Activated naive CD8-positive, alpha-beta T cell treated with anti-CD3 and anti-CD28 coated beads, Interleukin-2, amount 50 U/mL, for 24 hours (primary cell): ENCODE results near the gene STK39.
"Not testable (repeated sequence)": the region's sequence is repeated elsewhere in the genome, so short reads cannot be mapped to it uniquely, and the experiment has no call there.

ENCODE experiments used
- ATAC-seq: fragments of 150-1000 bp; cut with Tn5 transposase; one replicate; pipeline ENCODE4 v1.10.0; 2021
- DNase-seq: peaks from one replicate; pipeline ENCODE4 v3.0.0; 2021
- H3K27ac Mint-ChIP-seq: one replicate; pipeline ENCODE4 v1.8.0; 2021; ENCODE audit warnings: mild to moderate bottlenecking, mixed read lengths
- H3K27me3 Mint-ChIP-seq: one replicate; pipeline ENCODE4 v1.8.0; 2021; ENCODE audit warnings: mixed read lengths
- H3K36me3 Mint-ChIP-seq: one replicate; pipeline ENCODE4 v1.8.0; 2021; ENCODE audit warnings: low read depth, mixed read lengths
- H3K4me1 Mint-ChIP-seq: one replicate; pipeline ENCODE4 v1.8.0; 2021; ENCODE audit warnings: mixed read lengths
- H3K4me3 Mint-ChIP-seq: one replicate; pipeline ENCODE4 v1.8.0; 2021; ENCODE audit warnings: mild to moderate bottlenecking, moderate library complexity, mixed read lengths
- H3K9me3 Mint-ChIP-seq: one replicate; pipeline ENCODE4 v1.8.0; 2021; ENCODE audit warnings: mixed read lengths

The STK39 gene

DNA sequence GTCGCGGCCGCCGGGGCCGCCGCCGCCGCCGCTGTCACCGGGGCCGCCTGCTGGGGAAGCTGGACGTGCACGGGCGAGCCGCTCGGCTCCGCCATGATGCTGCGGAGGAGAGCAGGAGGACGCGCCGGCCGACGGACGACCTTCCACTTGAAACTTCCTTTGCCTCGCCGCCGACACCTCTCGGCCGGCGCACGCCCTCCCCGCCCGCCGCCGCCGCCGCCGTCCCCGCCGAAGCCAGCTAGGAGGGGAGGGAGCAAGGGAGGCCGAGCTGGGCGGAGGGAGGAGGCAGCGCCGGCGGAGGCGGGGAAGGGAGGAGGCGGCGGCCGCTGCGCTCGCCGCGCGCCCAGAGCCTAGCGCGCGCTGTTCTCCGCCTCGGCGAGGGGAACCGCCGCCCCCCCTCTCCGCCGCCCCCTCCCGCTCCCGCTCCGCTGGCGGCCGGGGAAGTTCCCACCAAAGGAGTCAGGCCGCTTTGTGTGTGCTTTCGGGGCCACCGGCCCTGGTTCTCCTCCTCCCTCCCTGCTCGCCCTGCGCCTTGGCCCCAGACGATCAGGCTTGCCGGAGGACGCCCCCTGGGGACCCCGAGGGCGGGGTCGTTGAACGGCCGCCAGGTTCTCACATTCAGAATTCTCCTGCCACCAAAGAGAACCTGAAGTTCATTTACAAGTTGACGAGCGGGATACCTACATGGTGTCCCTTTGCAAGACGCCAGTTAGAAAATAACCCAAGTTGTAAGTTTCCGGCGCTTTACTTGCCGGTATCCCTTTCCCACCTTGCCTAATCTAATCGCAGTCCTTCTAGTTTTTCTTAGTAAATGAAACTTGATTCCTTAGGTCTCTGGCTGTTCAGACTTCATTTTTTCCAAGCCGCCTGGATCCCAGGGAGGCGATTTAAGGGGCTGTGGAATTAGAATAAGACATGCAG is at the start of gene STK39:
TSS of gene STK39 (minus strand) at position 255 of the 921 bp plus-strand sequence. CDS start at position 95, 160 bp downstream.
- Mint-ChIP-seq H3K4me1 (peaks cover 41% of the 10 kb centered on the region), H3K9me3 (no peaks in the 10 kb centered on the region), H3K36me3 (peaks cover 7% of the 10 kb centered on the region), H3K27me3 (peaks cover 5% of the 10 kb centered on the region), H3K27ac (peak within 1 kb of the TSS; percentile 86), H3K4me3 (peak within 1 kb of the TSS; percentile 90)
- DNase-seq, result peak; percentile 75
- ATAC-seq, result peak; percentile 74

DNA sequence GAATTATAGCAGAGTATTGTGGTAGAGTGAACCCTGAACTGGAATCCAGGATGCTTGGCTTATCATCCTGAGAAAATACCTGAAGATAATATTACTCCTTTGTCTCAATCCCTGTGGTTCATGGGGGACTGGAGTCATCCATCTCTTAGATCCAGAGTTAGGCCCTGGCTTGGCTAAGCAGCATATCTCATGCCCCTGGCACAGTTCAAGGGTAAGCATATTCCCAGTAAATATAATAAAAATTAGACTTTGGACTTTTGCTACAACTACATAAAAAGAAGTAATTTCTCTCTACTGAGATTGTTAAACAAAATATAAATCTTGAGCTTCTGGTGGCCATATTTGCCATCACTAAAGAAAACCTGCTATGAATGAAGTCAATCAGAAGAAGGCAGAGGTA is 47.7 kb upstream of the STK39 start:
- H3K4me1 Mint-ChIP-seq, result no peaks in the 10 kb centered on the region
- H3K9me3 Mint-ChIP-seq, result peaks cover 4% of the 10 kb centered on the region
- no peak overlapping the region for H3K4me3 Mint-ChIP-seq
- no peaks in the 10 kb centered on the region for H3K27me3 Mint-ChIP-seq
- ATAC-seq (no peak), DNase-seq (no peak)
- H3K36me3 Mint-ChIP-seq, result no peaks in the 10 kb centered on the region
- H3K27ac Mint-ChIP-seq, result no peak overlapping the region

DNA sequence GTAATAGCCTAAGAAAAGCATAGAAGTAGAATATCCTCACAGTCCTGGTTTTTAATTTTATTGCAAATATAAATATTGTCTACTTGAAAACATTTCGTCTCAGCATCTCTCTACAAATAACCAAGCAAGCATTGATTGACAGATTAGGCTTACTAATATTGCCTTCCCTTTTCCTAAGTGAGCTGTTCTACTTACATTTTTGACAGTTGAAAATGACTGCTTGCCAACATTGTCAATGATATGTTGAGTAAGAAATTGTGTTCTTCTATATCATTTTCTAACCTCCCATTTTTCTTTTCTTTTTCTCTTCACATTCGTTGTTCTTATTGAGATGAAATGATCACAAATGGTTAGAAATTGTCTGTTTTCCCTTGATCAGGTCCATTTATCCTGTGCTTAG is 47.0 kb upstream of the STK39 start:
- no peaks in the 10 kb centered on the region for H3K27me3 Mint-ChIP-seq
- DNase-seq (no peak), ATAC-seq (no peak)
- peaks cover 4% of the 10 kb centered on the region for H3K9me3 Mint-ChIP-seq
- H3K27ac Mint-ChIP-seq, result no peak overlapping the region
- no peak overlapping the region for H3K4me3 Mint-ChIP-seq
- no peaks in the 10 kb centered on the region for H3K36me3 Mint-ChIP-seq
- H3K4me1 Mint-ChIP-seq, result no peaks in the 10 kb centered on the region

DNA sequence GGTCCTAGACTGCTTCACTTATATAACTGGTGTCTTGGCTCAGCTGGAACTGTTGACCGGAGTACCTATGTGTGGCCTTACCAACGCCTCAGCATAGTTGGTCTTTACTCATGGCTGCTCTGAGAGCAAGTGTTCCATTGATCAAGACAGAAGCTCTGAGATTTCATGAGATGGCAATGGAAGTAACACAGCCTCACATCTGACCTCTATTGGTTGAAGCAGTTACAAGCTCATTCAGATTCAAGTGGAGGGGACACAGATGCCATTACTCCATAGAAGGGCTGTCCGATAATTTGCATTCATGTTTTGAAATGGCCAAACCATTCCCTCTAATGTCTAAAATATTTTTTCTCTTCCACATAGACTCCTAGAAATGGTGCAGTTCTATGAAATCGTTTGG is 46.4 kb upstream of the STK39 start:
- Mint-ChIP-seq H3K27me3 (no peaks in the 10 kb centered on the region), H3K9me3 (peaks cover 4% of the 10 kb centered on the region), H3K27ac (no peak overlapping the region), H3K4me1 (no peaks in the 10 kb centered on the region), H3K4me3 (no peak overlapping the region), H3K36me3 (no peaks in the 10 kb centered on the region)
- ATAC-seq (no peak), DNase-seq (no peak)

DNA sequence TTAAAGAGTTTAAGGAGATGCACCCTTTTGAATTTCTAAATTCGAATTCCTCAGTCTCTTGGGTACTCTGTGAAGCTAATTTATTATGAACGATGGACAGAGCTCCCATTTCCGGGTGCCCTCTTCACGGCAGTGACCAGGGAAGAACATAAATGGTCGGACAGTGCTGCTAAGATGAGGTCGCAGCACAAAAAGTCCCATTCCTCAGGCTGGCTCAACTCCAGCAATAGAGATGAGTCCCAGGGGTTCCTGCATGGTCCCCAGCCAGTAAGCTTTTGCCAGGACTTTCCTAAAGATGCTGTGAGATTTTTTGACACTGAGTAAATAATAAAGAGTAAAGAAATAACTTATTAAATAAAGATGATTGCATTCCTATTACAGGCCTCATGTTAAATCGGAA is 43.0 kb upstream of the STK39 start:
- Mint-ChIP-seq H3K27me3 (no peaks in the 10 kb centered on the region), H3K27ac (no peak overlapping the region), H3K9me3 (peaks cover 4% of the 10 kb centered on the region), H3K4me1 (no peaks in the 10 kb centered on the region), H3K4me3 (no peak overlapping the region), H3K36me3 (no peaks in the 10 kb centered on the region)
- DNase-seq, result no peak
- no peak for ATAC-seq

DNA sequence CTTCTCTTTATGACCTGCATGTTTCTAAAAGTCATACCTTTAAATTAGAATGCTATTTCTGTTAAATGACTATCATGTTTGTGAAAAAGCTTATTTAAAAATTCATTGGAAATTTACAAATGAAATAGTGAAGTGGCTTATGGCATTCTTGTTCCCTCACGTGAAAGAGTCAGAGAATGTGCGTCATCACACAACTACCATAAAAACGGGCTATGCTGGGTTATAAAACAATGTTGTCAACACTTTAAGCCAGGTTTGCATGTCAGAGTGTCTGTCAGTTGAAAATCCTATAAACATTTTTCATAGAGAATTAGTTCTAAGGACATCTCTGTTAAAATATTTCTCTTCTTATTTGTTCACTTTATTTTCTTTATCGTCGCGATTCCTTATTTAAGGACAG is 42.5 kb upstream of the STK39 start:
- Mint-ChIP-seq H3K9me3 (peaks cover 4% of the 10 kb centered on the region), H3K36me3 (no peaks in the 10 kb centered on the region), H3K4me3 (no peak overlapping the region), H3K4me1 (no peaks in the 10 kb centered on the region), H3K27ac (no peak overlapping the region), H3K27me3 (no peaks in the 10 kb centered on the region)
- ATAC-seq (no peak), DNase-seq (no peak)

DNA sequence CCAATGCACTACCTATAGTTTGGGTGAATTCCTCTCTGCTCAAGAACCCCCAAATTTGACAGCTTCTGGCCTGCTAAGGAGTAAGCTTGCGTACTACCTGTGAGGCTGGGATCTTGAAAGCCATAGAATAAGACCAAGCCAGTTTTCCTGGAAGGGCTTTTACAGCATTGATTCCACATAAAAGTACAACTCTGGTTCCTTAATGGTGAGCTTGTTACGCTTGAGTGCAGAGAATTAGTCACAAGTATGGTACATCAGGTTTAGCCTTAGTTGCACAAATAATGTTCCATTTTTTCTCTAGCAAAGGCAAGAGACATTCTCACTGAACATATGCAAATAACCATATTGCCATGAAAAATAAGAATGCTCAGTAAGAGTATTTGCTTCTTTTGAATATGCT is 39.1 kb upstream of the STK39 start:
- Mint-ChIP-seq H3K27me3 (no peaks in the 10 kb centered on the region), H3K4me3 (no peak overlapping the region), H3K9me3 (no peaks in the 10 kb centered on the region), H3K36me3 (no peaks in the 10 kb centered on the region), H3K4me1 (no peaks in the 10 kb centered on the region), H3K27ac (no peak overlapping the region)
- DNase-seq (no peak), ATAC-seq (no peak)

DNA sequence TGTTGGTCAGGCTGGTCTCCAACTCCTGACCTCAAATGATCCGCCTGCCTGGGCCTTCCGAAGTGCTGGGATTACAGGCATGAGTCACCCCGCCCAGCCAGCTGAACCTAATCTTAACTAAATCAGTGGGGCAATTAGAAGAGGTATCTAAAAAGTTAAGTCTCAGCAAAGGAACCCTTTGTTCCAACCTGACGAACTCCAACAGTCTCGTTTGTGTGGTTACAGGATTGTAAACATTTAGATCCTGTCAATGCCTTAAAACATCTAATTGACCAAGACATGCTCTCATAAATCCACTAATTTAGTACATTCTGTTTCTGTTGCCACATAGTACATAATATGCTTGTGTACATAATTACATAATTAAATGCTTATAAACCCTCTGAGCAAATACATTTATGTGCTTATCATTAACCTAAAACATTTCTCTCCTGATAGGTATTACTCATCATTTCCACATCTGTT is 31.1 kb upstream of the STK39 start:
- H3K27ac Mint-ChIP-seq, result no peak overlapping the region
- no peak overlapping the region for H3K4me3 Mint-ChIP-seq
- no peaks in the 10 kb centered on the region for H3K9me3 Mint-ChIP-seq
- H3K36me3 Mint-ChIP-seq, result no peaks in the 10 kb centered on the region
- H3K27me3 Mint-ChIP-seq, result no peaks in the 10 kb centered on the region
- no peaks in the 10 kb centered on the region for H3K4me1 Mint-ChIP-seq
- ATAC-seq (no peak), DNase-seq (no peak)

DNA sequence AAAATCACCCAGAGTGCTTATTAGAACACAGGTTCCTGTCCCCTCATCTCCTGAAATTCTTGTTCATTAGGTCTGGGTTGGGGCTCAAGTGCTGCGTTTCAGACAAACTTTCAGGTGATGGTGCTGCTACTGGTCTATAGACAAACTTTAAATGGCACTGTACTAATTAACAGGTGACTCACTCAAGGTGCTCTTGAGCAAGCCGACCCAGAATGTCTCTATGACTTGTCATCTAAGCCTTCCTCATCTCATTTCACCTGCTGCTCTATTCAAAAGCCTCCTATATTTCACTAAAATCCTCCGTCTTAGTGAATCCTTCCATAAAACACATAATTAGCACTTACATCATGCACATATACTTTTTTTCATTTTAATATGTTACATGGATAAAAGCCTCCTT is 29.9 kb upstream of the STK39 start:
- DNase-seq, result no peak
- no peaks in the 10 kb centered on the region for H3K36me3 Mint-ChIP-seq
- H3K9me3 Mint-ChIP-seq, result no peaks in the 10 kb centered on the region
- no peaks in the 10 kb centered on the region for H3K4me1 Mint-ChIP-seq
- H3K27ac Mint-ChIP-seq, result no peak overlapping the region
- ATAC-seq, result no peak
- H3K27me3 Mint-ChIP-seq, result no peaks in the 10 kb centered on the region
- no peak overlapping the region for H3K4me3 Mint-ChIP-seq

DNA sequence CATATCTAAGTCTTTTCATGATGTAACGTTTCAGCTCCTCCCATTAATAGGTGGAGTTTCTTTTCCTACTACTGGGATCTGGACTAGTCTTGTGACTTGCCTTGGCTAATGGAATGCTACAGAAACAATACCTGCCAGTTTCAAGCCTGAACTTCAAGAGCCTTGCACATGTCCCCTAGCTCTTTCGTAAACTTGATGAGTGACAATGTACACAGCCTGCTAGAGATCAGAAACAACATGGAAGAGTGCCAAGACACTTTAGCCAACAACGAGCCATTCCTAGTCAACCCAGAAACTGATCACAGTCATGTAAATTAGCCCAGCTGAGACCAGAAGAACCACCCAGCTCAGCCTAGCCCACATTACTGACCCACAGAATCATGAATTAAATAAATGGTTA is 24.8 kb upstream of the STK39 start:
- ATAC-seq (no peak), DNase-seq (no peak)
- Mint-ChIP-seq H3K4me3 (no peak overlapping the region), H3K36me3 (no peaks in the 10 kb centered on the region), H3K9me3 (no peaks in the 10 kb centered on the region), H3K4me1 (no peaks in the 10 kb centered on the region), H3K27me3 (peaks cover 5% of the 10 kb centered on the region), H3K27ac (no peak overlapping the region)

DNA sequence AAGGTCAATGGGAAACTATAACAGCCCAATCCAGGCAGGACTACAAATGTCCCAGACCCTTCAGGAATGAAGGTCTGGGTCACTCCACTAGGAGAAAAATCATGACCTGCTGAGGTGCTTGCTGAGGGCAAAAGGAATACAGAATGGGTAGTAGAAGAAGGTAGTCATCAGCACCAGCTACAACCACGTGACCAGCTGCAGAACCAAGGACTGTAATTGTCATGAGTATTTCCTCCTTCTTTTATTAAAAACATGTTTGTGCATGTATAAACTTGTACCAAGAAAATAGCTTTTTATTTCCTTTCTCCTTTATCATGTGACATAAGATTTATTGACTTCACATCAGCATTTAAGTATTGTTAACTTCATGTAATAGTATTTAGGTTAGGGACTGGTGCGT is 15.5 kb upstream of the STK39 start:
- not testable (repeated sequence) for ATAC-seq, DNase-seq, H3K27me3 Mint-ChIP-seq, H3K27ac Mint-ChIP-seq, H3K36me3 Mint-ChIP-seq, H3K4me3 Mint-ChIP-seq, H3K4me1 Mint-ChIP-seq
- peaks cover 13% of the 10 kb centered on the region for H3K9me3 Mint-ChIP-seq

DNA sequence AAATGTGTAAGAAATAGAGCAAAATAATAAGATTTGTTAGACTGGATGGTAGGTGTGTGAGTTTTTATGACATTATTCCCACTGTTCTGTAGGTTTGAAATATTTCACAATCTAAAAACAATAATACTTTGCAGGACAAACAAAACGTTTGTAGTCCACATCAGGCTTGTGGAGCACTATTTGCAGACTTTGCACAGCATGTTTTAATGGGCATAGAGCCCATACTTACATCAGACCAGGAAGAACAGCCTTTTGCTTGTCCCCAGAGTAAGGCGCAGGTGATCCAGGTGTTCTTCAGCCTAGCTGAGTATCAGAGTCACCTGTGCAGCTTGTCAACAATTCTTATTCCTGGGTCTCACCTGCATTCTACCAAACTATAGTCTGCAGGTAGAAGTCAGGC is 9.1 kb upstream of the STK39 start:
- Mint-ChIP-seq H3K36me3 (no peaks in the 10 kb centered on the region), H3K4me1 (no peaks in the 10 kb centered on the region), H3K9me3 (peaks cover 13% of the 10 kb centered on the region), H3K27ac (no peak overlapping the region), H3K27me3 (no peaks in the 10 kb centered on the region), H3K4me3 (no peak overlapping the region)
- ATAC-seq, result no peak
- DNase-seq, result no peak

DNA sequence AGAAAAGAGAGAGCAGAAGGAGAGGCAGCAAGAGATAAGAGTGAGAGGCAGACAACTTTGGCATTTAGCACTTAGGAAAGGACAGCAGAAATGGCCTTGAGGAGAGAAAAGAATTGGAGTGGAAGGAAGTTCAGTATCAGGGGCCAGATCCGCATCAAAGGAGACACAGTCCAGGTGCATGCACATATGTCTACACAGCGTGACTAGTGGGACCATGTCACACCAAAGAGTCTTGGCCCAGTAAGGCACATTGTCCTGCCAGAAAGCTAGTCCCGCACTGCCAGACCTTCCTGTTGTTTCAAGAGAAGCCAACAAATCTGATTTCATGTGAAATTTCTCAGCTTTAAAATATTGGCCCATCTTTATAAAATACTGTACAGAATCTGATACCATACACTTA is 8.5 kb upstream of the STK39 start:
- H3K27ac Mint-ChIP-seq, result no peak overlapping the region

DNA sequence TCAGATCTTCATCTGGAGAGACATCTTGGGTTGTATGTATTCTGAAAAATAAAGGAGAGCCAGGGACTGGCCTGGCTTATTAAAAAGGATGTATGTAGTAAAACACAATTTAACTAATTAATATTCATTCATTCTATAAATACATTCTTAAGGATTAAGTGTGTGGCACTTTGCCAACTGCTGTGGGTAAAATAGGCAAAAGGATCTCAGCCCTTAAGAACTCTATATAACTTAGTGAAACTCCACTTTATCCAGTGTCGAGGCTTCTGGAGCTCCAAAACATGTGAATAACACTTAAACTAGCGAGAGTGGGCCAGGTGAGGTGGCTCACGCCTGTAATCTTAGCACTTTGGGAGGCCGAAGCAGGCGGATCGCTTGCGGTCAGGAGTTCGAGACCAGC is 7.7 kb upstream of the STK39 start:
- no peak for DNase-seq
- H3K27me3 Mint-ChIP-seq, result no peaks in the 10 kb centered on the region
- H3K9me3 Mint-ChIP-seq, result peaks cover 13% of the 10 kb centered on the region
- H3K4me1 Mint-ChIP-seq, result no peaks in the 10 kb centered on the region
- H3K36me3 Mint-ChIP-seq, result no peaks in the 10 kb centered on the region
- ATAC-seq, result no peak
- H3K27ac Mint-ChIP-seq, result no peak overlapping the region
- no peak overlapping the region for H3K4me3 Mint-ChIP-seq

More for the DNA sequence above, 8.5 kb upstream of the STK39 start:
- no peaks in the 10 kb centered on the region for H3K36me3 Mint-ChIP-seq
- H3K27me3 Mint-ChIP-seq, result no peaks in the 10 kb centered on the region
- peaks cover 13% of the 10 kb centered on the region for H3K9me3 Mint-ChIP-seq
- no peak for DNase-seq
- no peak for ATAC-seq
- no peak overlapping the region for H3K4me3 Mint-ChIP-seq
- H3K4me1 Mint-ChIP-seq, result no peaks in the 10 kb centered on the region

DNA sequence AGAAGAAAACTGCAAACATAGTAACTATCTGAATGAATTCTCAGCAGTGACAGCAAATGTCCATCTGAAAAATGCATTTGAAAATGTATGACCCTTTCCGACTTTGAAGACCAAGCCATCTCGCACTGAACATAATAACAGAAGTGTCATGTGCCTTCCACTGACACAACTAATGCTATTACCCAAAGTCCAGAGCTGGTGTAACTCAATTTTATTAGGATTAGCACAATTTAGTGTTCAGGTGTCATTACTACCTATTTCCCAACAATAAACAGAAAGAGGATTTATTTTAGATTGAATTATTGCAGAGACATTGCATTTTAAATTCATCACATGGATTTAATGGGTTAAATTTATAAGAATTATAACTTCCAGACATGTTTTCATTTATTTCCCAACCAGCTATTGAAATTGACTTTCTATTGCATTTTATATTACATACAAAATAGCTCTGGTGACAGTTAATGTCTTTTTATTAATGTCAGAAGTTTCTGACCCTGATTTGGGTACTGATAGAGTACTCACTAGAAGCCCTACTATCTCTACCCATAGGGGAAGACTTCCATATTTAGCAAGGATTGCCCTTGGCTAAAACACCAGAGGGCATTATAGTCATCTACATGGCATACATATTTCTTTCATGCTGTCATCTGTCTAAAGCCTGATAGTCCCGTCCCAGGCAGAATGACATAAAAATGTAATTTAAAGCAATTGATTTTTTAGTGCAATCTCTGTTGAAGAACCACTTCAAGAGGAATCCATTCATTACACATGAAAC is 7.0 kb upstream of the STK39 start:
- no peaks in the 10 kb centered on the region for H3K4me1 Mint-ChIP-seq
- H3K27ac Mint-ChIP-seq, result no peak overlapping the region
- no peaks in the 10 kb centered on the region for H3K36me3 Mint-ChIP-seq
- peaks cover 9% of the 10 kb centered on the region for H3K9me3 Mint-ChIP-seq
- no peak overlapping the region for H3K4me3 Mint-ChIP-seq
- no peaks in the 10 kb centered on the region for H3K27me3 Mint-ChIP-seq
- DNase-seq, result no peak
- no peak for ATAC-seq
